GM19099 (cell line): ENCODE results near the gene CMYA5.

Experiments
- POLR2A ChIP-seq: IDR thresholded peaks from 3 replicates; pipeline ENCODE4 v1.6.1; 2011; ENCODE audit warnings: low read depth; ENCODE audit not compliant: insufficient read length; ENCODE audit errors: extremely low read depth

The CMYA5 gene

GRCh38 chr5:79800979-79801827 lies 111.6 kb downstream of the CMYA5 start:
- no peak for TF ChIP-seq POLR2A

DNA sequence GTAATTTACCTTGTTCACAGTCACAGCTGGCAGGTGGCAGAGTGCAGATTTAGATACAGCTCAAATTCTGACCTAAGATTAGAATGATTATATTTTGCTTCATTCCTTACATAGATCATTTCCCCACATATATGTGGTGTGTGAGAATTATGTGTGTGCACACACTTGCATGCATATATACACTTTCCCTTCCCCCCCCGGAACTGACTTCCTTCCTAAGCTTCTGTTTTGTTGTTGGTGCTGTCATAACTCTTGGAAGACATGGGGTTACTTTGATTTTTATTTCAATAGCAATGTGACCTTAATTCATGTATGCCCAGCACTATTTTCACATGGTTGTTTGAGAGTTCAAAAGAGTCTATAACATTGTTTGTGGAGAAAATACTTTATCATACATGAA lies 112.8 kb downstream of the CMYA5 start:
- no peak for TF ChIP-seq POLR2A

DNA sequence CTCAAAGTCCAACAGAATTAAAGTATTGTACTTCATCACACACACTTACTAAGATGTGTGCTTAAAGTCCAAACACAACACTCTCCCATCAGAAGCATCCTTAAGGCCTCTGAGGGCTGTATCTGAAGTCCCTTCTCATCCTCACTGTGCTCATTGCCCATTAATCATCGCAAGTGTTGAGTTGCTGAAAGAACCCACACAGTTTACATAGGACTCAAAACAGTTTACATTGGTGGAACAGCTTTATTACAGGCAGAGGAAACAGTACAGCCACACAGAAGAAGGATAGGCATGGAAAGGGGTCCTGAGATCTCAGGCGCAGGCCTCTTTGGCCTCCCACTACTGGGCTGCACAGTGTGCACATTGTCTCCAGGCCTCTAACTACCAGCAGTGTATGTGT lies 113.4 kb downstream of the CMYA5 start:
- no peak for TF ChIP-seq POLR2A

GRCh38 chr5:79806741-79807140 lies 117.1 kb downstream of the CMYA5 start:
- TF ChIP-seq POLR2A = no peak

DNA sequence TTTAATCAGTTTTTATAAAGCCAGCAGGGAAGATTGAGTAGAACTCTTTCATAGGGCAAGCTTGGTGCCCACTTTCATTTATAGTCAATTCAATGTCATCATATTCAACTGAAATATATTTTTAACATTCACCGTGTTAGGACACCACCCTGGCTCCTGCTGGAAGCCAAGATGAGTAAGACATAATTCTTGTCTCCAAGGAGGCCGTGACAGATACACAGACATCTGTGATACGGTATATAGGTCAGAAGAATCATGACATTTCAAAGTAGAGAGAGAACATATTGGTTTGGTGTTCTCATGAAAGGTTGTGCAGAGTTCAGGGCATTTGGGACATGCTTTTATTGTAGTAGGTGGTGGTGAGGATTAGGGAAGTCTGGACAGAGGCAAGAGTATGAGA lies 120.1 kb downstream of the CMYA5 start:
- TF ChIP-seq POLR2A = no peak

DNA sequence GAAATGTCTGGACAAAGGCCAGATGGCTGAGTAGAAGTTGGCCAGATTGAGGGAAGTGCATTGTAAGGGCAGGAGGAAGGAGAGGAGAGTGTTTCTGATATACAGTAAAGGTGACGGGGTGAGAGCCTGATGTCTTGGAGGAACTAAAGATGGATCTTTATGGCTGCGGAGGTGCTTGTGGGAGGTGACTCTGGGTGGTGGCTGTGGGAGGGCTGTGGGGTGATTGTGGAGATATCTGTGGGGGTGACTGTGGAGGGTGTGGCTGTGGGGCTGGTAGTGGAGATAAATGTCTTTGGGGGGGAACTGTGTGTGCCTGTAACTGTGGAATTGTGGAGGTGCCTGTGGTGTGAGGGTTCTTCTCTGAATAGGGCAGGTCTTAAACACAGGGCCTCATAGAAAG lies 121.4 kb downstream of the CMYA5 start:
- TF ChIP-seq POLR2A = no peak

- TF ChIP-seq POLR2A = no peak
These were observed 122.3 kb downstream of the CMYA5 start for GRCh38 chr5:79811904-79812303.

DNA sequence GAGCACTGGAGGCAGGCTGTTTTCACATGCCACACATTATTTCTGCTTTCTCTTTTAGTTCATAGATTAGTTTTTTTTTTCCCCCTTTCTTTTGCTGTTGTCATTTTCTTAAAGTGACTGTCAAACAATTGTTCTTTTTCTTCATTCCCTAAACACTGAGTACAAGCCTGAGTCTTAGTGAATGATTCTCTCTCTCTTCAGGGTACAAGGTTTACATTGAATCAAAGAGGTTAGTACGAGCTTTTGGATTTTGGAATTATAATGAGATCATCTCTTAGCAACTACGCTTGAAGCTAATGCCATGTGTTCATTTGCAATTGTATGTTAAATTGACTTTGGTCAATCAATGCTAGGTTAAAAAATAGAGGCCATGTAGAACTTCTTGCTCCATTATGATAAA lies 125.1 kb downstream of the CMYA5 start:
- no peak for TF ChIP-seq POLR2A

DNA sequence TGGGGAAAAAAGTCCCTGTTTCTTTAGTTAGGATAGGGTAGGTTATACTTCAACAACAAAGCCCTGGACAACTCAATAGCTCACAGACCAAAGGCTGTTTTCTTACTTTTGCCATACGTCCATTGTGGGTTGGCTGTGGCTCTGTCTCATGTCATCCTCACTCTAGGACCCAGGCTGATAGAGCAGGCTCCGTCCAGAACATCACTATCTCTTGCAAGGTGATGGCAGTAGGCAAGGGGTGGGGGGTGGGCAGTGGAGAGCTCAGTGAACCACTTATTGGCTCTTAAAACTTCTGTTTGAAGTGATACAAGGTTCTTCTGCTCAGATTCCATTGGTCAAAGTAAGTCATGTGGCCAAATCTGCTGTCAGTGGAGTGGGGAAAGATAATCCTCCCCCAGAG lies 126.4 kb downstream of the CMYA5 start:
- TF ChIP-seq POLR2A = no peak

GRCh38 chr5:79820648-79821047 lies 131.0 kb downstream of the CMYA5 start:
- TF ChIP-seq POLR2A = no peak

GRCh38 chr5:79824444-79824843 lies 134.8 kb downstream of the CMYA5 start:
- TF ChIP-seq POLR2A = no peak

GRCh38 chr5:79825802-79826201 lies 136.2 kb downstream of the CMYA5 start:
- TF ChIP-seq POLR2A = no peak

- no peak for TF ChIP-seq POLR2A
These were observed 137.6 kb downstream of the CMYA5 start for GRCh38 chr5:79827159-79827629.

DNA sequence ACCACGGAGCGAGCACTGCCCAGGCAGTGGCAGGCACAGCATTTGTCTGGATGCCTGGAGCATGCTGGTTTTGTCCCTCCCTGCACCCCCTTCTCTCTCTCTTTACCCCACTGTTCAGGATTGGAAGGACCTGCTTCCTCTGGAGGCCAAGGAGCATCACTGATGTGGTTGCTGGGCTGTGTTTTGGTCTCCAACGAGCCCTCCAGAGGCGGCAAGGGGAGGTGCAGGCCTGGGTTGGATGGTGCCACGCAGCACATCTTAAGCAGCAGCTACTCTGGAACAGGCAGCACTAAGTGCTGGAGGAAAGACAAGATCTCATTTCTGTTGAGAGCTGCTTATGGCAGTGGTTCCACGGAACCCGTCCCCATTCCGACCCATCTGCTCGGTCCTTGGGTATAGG lies 139.6 kb downstream of the CMYA5 start:
- no peak for TF ChIP-seq POLR2A

GRCh38 chr5:79831381-79832309 lies 142.0 kb downstream of the CMYA5 start:
- TF ChIP-seq POLR2A = no peak

DNA sequence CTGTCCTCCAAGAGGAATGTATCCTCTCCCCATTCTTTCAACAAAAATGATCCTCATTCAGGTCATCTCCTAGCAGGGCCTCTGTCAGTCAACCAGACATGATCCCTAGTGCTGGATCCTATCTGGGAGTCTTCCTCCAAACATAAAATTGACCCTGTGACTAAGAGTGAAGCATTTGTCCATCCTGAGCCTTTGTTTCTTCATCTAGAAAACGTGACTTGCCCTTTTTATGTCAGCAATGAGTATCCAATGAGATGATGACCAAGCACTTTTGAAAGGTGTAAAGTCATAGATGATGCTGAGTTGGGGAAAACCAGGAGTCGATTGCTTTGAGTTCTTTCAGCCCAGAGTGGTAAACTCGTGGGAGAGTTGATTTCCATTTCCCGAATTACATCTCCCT lies 143.3 kb downstream of the CMYA5 start:
- TF ChIP-seq POLR2A = no peak
